GM23338 (cell line): ENCODE data around the gene ZDHHC20. TPM values are rescaled to one million over a fixed set of nuclear protein-coding genes. Genes with fewer than 3 reads are reported as not detected.

Source experiments
- ATAC-seq: fragments of 200-7000 bp; cut with Tn5 transposase; 3 replicates; pipeline ENCODE4 v1.9.1; 2020
- DNase-seq: peaks from one replicate; pipeline ENCODE4 v3.0.0-alpha.2; 2015; ENCODE audit warnings: low spot score
- H2AFZ ChIP-seq: fragments of 200-600 bp; sonication (generic); 2 replicates; pipeline ENCODE4 v1.8.0; 2016; ENCODE audit warnings: antibody characterized with exemption, mild to moderate bottlenecking, moderate library complexity
- H3F3A ChIP-seq: fragments of 200-600 bp; sonication (generic); replicated peaks from 2 replicates; pipeline ENCODE4 v1.8.0; 2017; ENCODE audit warnings: antibody characterized with exemption, mixed run types, low read depth
- H3K27ac ChIP-seq: fragments of 200-600 bp; sonication (generic); 2 replicates; pipeline ENCODE4 v1.6.1; 2016; ENCODE audit warnings: low read depth
- H3K27me3 ChIP-seq: fragments of 200-600 bp; sonication (generic); 2 replicates; pipeline ENCODE4 v1.8.0; 2016; ENCODE audit warnings: mild to moderate bottlenecking, mixed run types, moderate library complexity; ENCODE audit not compliant: insufficient read depth
- H3K36me3 ChIP-seq: fragments of 200-600 bp; sonication (generic); 2 replicates; pipeline ENCODE4 v1.8.0; 2016; ENCODE audit warnings: mild to moderate bottlenecking; ENCODE audit not compliant: insufficient read depth
- H3K4me1 ChIP-seq: fragments of 200-600 bp; sonication (generic); 2 replicates; pipeline ENCODE4 v1.8.0; 2016; ENCODE audit warnings: mild to moderate bottlenecking, moderate library complexity; ENCODE audit not compliant: insufficient read depth
- H3K4me2 ChIP-seq: fragments of 200-600 bp; sonication (generic); 2 replicates; pipeline ENCODE4 v1.7.1; 2017; ENCODE audit warnings: mixed run types
- H3K4me3 ChIP-seq: fragments of 200-600 bp; sonication (generic); 2 replicates; pipeline ENCODE4 v1.6.1; 2016; ENCODE audit warnings: mixed run types
- H3K79me2 ChIP-seq: fragments of 200-600 bp; sonication (generic); replicated peaks from 2 replicates; pipeline ENCODE4 v1.8.0; 2017; ENCODE audit warnings: mild to moderate bottlenecking; ENCODE audit not compliant: insufficient read depth
- H3K9me2 ChIP-seq: fragments of 200-600 bp; sonication (generic); 2 replicates; pipeline ENCODE4 v1.8.0; 2017; ENCODE audit not compliant: insufficient read depth
- H4K20me1 ChIP-seq: fragments of 200-600 bp; sonication (generic); replicated peaks from 2 replicates; pipeline ENCODE4 v1.8.0; 2017; ENCODE audit warnings: mild to moderate bottlenecking; ENCODE audit not compliant: insufficient read depth
- H3K27ac Mint-ChIP-seq: 2 replicates; pipeline ENCODE4 v1.8.0; 2020; ENCODE audit warnings: inconsistent platforms, mild to moderate bottlenecking, moderate library complexity, mixed read lengths
- H3K27me3 Mint-ChIP-seq: 3 replicates; pipeline ENCODE4 v1.8.0; 2022; ENCODE audit warnings: low read depth, mild to moderate bottlenecking, moderate library complexity, mixed read lengths, inconsistent platforms; ENCODE audit not compliant: insufficient read depth, poor library complexity
- H3K36me3 Mint-ChIP-seq: 3 replicates; pipeline ENCODE4 v1.8.0; 2021; ENCODE audit warnings: low read depth, mild to moderate bottlenecking, inconsistent platforms, moderate library complexity, mixed read lengths
- H3K4me1 Mint-ChIP-seq: 3 replicates; pipeline ENCODE4 v1.8.0; 2020; ENCODE audit warnings: mild to moderate bottlenecking, inconsistent platforms, mixed read lengths
- H3K4me3 Mint-ChIP-seq: 3 replicates; pipeline ENCODE4 v1.8.0; 2021; ENCODE audit warnings: moderate library complexity, mild to moderate bottlenecking, inconsistent platforms, mixed read lengths
- H3K9me3 Mint-ChIP-seq: 3 replicates; pipeline ENCODE4 v1.8.0; 2020; ENCODE audit warnings: moderate library complexity, mild to moderate bottlenecking, inconsistent platforms, mixed read lengths
- CREB1 ChIP-seq: fragments of 250-450 bp; sonication (Bioruptor Pico); IDR thresholded peaks from 2 replicates; pipeline ENCODE4 v1.5.0; 2020; ENCODE audit warnings: low read depth, mild to moderate bottlenecking, moderate library complexity
- EZH2phosphoT487 ChIP-seq: fragments of 200-600 bp; sonication (generic); IDR thresholded peaks from one replicate; pipeline ENCODE4 v1.8.1; 2018; ENCODE audit warnings: antibody characterized with exemption; ENCODE audit not compliant: unreplicated experiment
- STAT1 ChIP-seq: IDR thresholded peaks from one replicate; pipeline ENCODE4 v1.6.1; 2016; ENCODE audit warnings: antibody characterized with exemption; ENCODE audit not compliant: unreplicated experiment
- ZNF114 ChIP-seq: fragments of 250-450 bp; sonication (Bioruptor Pico); IDR thresholded peaks from 2 replicates; pipeline ENCODE4 v1.5.0; 2020; ENCODE audit warnings: mild to moderate bottlenecking, moderate library complexity
- ZNF331 ChIP-seq: fragments of 250-450 bp; sonication (Bioruptor Pico); IDR thresholded peaks from 2 replicates; pipeline ENCODE4 v1.5.0; 2020; ENCODE audit warnings: low read depth, mild to moderate bottlenecking, moderate library complexity
- polyA plus RNA-seq: library from polyadenylated mRNA; unstranded; fragments of >200 nt; fragmentation: Nextera tagmentation; extraction: Ambion mirVana; gene quantifications from 2 replicates; pipeline ENCODE4 v1.2.1, GENCODE V29; 2016
- total RNA-seq: library from RNA; depleted of rRNA; stranded (reverse); fragments of >200 nt; shearing (Covaris generic); gene quantifications from 2 replicates; pipeline ENCODE4 v1.2.3, GENCODE V29; 2014
- TF ChIP-seq, protein P1 (sequence below), 2 experiments: fragments of 200-600 bp in 1 of 2; sonication (generic) in 1 of 2; conservative IDR thresholded peaks; 2 replicates each; pipeline versions ENCODE4 v1.5.1 to v1.6.1; 2016 to 2017; ENCODE audit warnings: antibody characterized with exemption in 2 of 2, low read depth in 2 of 2, mild to moderate bottlenecking in 2 of 2, moderate library complexity in 1 of 2

The ZDHHC20 gene
- total and polyA plus RNA-seq, 2 experiments from 2014 or later, result 37.7 to 119 TPM

DNA sequence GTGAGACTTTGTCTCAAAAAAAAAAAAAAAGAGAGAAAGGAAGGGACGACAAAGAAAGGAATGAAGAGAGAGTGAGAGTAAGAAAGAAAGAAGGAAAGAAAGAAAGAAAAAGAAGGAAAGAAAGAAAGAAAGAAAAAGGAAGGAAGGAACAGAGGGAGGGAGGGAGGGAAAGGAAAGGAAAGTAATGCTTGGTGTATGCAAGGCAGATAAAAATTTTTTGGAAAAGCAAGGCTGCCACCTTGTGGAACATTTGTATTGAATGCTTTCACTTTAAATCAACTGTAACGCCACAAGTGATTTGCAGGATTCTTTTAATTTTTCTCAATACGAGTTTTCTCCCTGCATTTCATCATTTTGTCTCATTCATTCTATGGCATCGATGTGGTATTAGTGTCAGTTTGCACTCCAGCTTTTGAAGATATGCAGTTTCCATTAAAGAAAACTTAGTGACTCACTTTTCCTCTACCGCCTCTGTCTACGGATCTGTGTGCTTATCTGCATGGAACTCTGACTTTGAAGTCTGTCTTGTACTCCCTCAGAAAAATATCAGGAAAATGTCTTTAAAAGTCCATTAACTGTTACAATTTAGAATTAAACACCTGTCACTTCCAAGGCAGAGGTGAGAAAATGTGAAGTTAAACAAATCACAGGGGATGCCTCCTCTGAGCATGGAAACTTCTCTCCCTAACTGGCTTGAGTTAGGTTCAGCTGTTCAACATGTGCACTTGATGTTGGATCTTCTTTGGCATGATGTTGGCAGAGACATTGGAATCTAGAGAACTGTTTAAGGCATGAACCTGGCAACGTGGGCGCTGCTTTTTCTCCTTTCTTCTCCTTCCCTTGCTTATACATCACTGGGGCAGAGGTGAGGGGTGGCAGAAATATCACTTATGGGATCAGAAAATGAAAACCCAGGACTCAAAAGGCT is 20.0 kb upstream of the ZDHHC20 start:
- H3K9me2 ChIP-seq, result no peaks in the 10 kb centered on the region
- Mint-ChIP-seq H3K27ac (no peak overlapping the region), H3K36me3 (no peaks in the 10 kb centered on the region), H3K4me3 (no peak overlapping the region), H3K27me3 (peaks cover 2% of the 10 kb centered on the region), H3K9me3 (no peaks in the 10 kb centered on the region), H3K4me1 (peaks cover 5% of the 10 kb centered on the region; the same call in 2 of the 3 replicates)
- H3K79me2 ChIP-seq, result no peaks in the 10 kb centered on the region
- no peak overlapping the region for H3K4me2 ChIP-seq
- H2AFZ ChIP-seq, result no peak overlapping the region
- no peak overlapping the region for H3K4me3 ChIP-seq
- no peaks in the 10 kb centered on the region for H3K4me1 ChIP-seq
- ATAC-seq, result peak; percentile 33
- H3K36me3 ChIP-seq, result no peaks in the 10 kb centered on the region
- H3K27me3 ChIP-seq, result no peaks in the 10 kb centered on the region
- DNase-seq, result peak; percentile 87
- H4K20me1 ChIP-seq, result no peaks in the 10 kb centered on the region
- no peak overlapping the region for H3K27ac ChIP-seq
- TF ChIP-seq ZNF114, result no peak
- TF ChIP-seq, protein P1, sequence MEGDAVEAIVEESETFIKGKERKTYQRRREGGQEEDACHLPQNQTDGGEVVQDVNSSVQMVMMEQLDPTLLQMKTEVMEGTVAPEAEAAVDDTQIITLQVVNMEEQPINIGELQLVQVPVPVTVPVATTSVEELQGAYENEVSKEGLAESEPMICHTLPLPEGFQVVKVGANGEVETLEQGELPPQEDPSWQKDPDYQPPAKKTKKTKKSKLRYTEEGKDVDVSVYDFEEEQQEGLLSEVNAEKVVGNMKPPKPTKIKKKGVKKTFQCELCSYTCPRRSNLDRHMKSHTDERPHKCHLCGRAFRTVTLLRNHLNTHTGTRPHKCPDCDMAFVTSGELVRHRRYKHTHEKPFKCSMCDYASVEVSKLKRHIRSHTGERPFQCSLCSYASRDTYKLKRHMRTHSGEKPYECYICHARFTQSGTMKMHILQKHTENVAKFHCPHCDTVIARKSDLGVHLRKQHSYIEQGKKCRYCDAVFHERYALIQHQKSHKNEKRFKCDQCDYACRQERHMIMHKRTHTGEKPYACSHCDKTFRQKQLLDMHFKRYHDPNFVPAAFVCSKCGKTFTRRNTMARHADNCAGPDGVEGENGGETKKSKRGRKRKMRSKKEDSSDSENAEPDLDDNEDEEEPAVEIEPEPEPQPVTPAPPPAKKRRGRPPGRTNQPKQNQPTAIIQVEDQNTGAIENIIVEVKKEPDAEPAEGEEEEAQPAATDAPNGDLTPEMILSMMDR (conservative IDR thresholded peaks at IDR 0.05; ENCODE audit: low read depth in 2 of 2), result peak; percentile 54 to 71
- TF ChIP-seq EZH2phosphoT487, result no peak
- H3F3A ChIP-seq, result no peaks in the 10 kb centered on the region

DNA sequence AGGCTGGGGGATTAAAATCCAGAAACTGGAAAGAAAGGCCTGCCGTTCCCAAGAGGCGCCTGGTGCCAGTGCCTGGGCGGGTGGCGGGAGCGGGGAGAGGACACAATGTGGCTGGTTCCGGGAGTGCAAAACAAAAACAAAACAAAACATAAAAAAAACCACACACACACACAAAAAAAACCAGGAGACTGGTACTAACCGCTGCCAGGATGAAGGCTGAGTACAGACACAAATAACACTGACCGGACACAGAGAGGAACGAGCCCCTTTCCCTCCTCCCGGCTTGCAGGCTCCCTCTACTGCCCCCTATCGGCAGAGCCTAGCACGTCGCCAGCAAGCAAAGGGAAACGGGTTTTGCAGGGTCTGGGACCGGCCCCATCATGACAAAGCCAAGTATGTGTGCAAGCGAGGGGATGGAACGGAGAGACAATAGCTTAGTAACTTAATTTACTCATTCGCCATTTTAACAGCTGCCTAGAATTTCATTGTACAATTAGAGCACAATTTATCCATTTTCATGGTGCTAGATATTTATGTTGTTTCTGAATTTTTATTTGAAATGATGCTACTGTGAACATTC is 17.9 kb upstream of the ZDHHC20 start:
- TF ChIP-seq, protein P1 (conservative IDR thresholded peaks at IDR 0.05; ENCODE audit: low read depth in 2 of 2), result peak; percentile 96 to 98
- no peak for TF ChIP-seq STAT1
- TF ChIP-seq CREB1, result peak; percentile 51; the same call in 1 of the 2 replicates
- TF ChIP-seq ZNF331 (CRISPR knock-in tag), result 0 out of 2 replicates have a peak, but pooled peaks have one; percentile 4
- no peaks in the 10 kb centered on the region for H3K27me3 ChIP-seq
- no peaks in the 10 kb centered on the region for H3K4me1 ChIP-seq
- DNase-seq (peak; percentile 97), ATAC-seq (peak; percentile 89)
- peak overlapping the region; percentile 32; the same call in 1 of the 2 replicates for H3K4me3 ChIP-seq
- Mint-ChIP-seq H3K4me3 (peak overlapping the region; percentile 78), H3K9me3 (no peaks in the 10 kb centered on the region), H3K27me3 (peaks cover 2% of the 10 kb centered on the region), H3K27ac (peak overlapping the region; percentile 70), H3K4me1 (peaks cover 5% of the 10 kb centered on the region; the same call in 2 of the 3 replicates), H3K36me3 (no peaks in the 10 kb centered on the region)
- H2AFZ ChIP-seq, result no peak overlapping the region
- H3F3A ChIP-seq, result no peaks in the 10 kb centered on the region
- H3K36me3 ChIP-seq, result no peaks in the 10 kb centered on the region; the same call in 1 of the 2 replicates
- no peaks in the 10 kb centered on the region for H3K9me2 ChIP-seq
- H3K4me2 ChIP-seq, result peak overlapping the region; percentile 35
- no peaks in the 10 kb centered on the region for H4K20me1 ChIP-seq
- H3K79me2 ChIP-seq, result no peaks in the 10 kb centered on the region
- H3K27ac ChIP-seq, result no peak overlapping the region
